GM19238 (cell line): ENCODE measurements around the gene YIPF1.
"Not testable (repeated sequence)": the region's sequence is repeated elsewhere in the genome, so short reads cannot be mapped to it uniquely, and the experiment has no call there.

ENCODE experiments used
- DNase-seq: peaks from one replicate; pipeline ENCODE4 v3.0.0; 2011; ENCODE audit warnings: low spot score; ENCODE audit not compliant: insufficient read length

Gene YIPF1

GRCh38 chr1:53842347-53842746, 47.2 kb downstream of the YIPF1 start:
- DNase-seq: no peak

GRCh38 chr1:53838654-53838974, 51.0 kb downstream of the YIPF1 start:
- no peak for DNase-seq

DNA sequence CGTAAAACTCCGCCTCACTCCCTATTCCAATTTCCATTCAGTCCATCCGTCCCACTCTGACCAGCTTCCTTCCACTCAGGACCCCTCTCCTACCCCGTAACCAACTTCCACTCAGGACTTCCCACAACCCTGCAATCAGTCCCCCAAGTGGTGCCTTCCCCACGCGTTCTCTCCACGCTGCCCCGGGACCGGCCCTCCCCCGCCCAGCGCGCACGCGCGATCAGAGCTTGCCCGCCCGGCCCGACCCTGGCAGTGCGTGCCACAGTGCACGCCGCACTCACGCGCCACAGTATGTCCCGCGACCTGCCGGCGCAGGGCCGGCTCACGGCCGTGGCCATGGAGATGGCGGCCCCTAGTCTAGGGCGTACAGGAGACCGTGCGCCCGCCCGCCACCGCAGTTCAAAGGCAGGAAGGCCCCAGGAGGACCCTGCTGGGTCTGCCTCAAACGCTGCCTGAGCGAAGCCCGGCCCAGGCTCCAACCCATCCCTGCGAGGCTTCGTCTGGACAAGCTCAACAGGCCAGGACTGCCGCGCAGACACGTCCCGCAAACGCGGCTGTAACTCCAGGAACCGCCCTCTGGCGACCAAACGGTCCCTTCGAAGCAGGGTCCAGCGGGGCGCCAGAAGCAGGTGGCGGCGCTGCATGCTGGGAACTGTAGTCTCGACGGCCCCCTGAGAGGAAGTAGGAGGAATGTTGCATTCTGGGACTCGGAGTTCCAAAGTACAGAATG, 51.5 kb downstream of the YIPF1 start, which contains the start of gene NDC1:
NDC1 (minus strand) TSS at position 373 of the 730 bp plus-strand sequence; CDS start at position 338, 35 bp downstream.
- peak; percentile 72 for DNase-seq

GRCh38 chr1:53837646-53837923, 52.0 kb downstream of the YIPF1 start:
- DNase-seq: no peak

GRCh38 chr1:53835491-53835890, 54.1 kb downstream of the YIPF1 start:
- no peak for DNase-seq

DNA sequence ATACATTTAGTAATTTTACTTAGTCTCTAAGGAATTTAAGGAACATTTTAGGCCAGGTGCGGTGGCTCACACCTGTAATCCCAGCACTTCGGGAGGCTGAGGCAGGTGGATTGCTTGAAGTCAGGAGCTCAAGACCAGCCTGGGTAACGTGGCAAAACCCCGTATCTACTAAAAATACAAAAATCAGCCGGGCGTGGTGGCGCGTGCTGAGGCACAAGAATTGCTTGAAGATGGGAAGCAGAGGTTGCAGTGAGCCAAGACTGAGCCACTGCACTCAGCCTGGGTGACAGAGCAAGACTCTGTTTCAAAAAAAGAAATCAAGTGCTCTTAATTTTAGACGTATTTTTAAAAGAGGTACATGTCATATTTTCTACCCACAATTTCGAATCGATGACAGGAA, 54.8 kb downstream of the YIPF1 start:
- no peak for DNase-seq

GRCh38 chr1:53833393-53833792, 56.2 kb downstream of the YIPF1 start:
- DNase-seq: no peak

- DNase-seq: no peak
Measured at GRCh38 chr1:53826367-53826766, 63.2 kb downstream of the YIPF1 start.

GRCh38 chr1:53825306-53825705, 64.3 kb downstream of the YIPF1 start:
- no peak for DNase-seq

DNA sequence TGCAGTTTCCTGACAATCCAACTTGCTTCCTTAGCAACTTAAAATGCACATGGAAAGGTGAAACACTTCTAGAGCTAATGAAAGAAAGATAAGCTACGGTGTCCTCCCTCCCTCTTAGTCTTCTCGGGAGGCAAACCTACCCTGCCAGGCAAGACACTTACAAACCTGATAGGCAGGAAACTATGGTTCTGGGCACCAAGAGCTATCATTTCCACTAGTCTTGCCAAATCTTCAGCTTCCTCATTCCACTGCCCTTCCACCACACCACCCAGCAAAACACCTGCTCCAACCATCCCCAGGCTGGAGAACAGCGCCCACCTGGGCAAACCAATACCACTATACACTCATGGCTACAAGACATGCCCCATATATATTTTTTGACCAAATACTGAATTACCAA, 66.7 kb downstream of the YIPF1 start:
- no peak for DNase-seq

DNA sequence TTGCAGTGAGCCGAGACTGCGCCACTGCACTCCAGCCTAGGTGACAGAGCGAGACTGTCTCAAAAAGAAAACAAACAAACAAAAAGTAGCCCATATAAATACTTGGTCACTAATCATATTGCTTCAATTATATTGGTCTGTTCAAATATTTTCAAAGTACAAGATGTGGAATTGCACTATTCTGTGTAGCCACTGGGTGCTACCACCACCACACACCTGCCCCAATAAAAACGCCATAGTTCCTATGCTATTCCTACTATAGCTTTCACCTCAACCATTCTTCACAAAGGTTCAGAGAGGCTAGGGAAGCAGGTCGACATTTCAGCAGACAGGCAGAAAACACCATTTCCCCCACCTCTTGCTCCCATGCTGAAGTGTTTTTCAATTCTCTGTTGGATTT, 68.2 kb downstream of the YIPF1 start:
- DNase-seq: no peak

GRCh38 chr1:53819387-53819786, 70.2 kb downstream of the YIPF1 start:
- no peak for DNase-seq

GRCh38 chr1:53816584-53816983, 73.0 kb downstream of the YIPF1 start:
- DNase-seq: not testable (repeated sequence)

GRCh38 chr1:53815484-53815883, 74.1 kb downstream of the YIPF1 start:
- not testable (repeated sequence) for DNase-seq

DNA sequence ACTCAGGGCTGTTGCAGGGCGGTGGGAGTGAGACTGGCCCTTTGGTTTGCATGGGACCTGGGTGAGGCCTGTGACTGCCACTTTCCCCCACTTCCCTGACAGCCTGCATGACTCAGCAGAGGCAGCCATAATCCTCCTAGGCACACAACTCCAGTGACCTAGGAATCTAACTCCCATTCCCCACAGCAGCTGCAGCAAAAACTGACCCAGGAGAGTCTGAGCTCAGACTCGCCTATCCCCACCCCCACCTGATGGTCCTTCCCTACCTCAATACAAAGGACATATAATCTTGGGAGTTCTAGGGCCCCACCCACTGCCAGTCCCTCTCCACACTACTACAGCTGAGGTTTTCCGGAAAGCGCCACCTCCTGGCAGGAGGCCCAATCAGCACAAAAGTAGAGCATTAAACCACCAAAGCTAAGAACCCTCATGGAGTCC, 78.2 kb downstream of the YIPF1 start:
- no peak for DNase-seq

GRCh38 chr1:53810497-53810896, 79.1 kb downstream of the YIPF1 start:
- no peak for DNase-seq

GRCh38 chr1:53810007-53810406, 79.6 kb downstream of the YIPF1 start:
- no peak for DNase-seq

DNA sequence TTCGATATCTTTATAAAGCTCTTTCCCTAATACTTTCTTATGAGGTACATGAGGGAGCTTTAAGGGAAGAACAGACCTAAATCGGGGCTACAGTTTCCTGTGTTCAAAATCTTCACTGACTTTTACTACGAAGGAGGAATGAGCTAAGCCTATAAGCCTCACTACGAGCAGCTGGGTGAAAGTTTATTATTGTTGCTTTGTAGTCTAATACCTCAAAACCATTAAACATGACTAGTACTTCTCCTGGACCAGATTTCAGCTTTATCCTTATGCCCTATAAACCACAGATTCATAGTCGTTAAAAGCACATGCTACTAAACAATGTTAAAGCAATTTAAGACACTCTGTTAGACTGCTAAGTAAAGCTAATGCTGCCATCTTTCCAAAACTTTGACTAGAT, 81.7 kb downstream of the YIPF1 start:
- DNase-seq: no peak

DNA sequence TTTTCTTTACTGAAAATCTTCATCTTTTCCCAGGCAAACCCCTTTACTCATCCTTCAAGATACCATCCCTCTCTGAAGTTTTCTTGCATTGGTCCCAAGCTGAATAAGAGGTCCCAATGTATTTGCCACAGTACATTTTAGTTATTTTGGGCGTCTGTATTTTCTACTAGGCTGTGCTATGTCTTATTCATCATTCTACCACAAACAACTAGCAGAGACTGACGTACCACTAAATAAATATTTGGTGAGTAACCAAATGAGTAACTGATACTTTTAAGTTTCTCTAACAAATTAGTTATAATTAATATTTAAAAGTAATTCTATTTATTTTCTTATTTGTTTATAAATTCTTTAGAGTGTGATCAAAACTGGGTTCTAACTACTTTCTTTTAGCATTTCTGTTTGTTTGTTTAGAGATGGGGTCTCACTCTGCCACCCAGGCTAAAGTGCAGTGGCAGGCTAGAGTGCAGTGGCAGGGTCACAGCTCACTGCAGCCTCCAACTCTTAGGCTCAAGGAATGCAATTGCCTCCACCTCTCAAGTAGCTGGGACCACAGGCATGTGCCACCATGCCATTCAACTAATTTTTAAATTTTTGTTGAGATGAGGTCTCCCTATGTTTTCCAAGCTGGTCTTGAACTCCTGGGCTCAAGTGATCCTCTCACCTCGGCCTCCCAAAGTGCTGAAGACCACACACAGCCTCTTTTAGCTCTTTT, 84.6 kb downstream of the YIPF1 start:
- no peak for DNase-seq

- DNase-seq: no peak
Measured at GRCh38 chr1:53804181-53804580, 85.4 kb downstream of the YIPF1 start.
